RCC 7860 (cell line): Measurements from ENCODE around the gene APBB2.

Experiments
- DNase-seq: peaks from one replicate; pipeline ENCODE4 v3.0.0-alpha.2; 2015; ENCODE audit warnings: low spot score
- FAIRE-seq: peaks from 2 replicates; lab custom pipeline; 2012; peaks lifted over from hg19 to GRCh38; lab: Jason Lieb, UNC

The APBB2 gene

DNA sequence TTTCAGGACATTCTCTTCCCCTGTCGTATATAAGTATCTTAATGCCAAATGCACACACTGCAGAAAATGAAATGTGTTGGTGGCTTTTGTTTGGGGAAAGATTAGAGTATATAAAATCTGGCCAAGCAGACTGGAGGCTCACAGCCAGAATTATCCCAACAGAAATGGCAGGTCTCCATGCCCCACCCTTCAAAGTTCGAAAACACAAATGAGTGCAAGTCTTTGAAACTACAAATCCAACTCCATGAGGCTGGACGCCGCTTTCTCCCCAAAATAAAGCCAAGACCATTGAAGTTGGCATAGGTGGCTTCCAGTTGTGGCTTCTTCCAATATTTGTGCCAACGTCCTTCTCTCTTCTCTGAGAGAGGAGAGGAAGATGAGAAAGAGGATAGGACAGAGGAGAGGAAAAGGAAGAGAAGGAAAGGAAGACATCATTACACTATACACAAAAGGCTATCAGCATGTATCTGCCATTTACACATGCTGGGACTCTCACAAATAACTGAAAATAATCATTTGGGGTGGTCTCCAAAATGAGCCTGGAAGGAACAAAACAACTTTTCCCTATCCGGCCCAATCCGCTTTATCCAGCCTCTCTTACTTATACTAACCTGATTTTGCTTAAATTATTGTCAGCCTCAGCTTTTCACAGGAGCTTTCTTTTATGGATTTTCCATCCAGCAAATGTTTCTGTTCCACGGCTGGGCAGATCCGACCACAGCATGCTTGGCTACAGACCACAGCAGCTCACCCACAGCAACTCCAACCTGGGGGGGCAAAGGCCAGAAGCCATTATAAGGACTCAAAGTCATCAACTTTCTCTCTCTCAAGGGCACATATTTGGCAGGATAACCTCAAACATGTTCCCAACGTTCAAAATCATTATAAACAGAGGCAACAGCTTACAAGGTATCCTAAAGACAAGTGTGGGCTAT, 71.7 kb downstream of the APBB2 start:
- peak; percentile 93 for FAIRE-seq
- DNase-seq, result peak; percentile 84

DNA sequence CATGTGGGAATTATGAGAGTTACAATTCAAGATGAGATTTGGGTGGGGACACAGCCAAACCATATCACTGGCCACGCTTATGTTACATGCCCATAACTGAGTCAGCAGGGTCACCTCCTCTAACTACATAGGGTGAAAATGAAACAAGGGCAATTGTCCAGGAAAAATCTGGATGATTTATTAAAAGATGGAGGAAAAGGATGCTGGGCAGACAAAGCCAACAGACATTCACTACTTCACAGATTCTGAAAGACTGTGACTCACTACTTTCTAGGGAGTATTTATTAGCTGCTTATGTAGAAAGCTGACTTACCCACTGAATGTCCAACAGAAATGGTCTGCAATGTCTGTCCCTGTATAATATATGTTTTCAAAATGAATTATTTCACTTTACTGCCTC, 72.4 kb downstream of the APBB2 start:
- DNase-seq, result peak; percentile 89
- peak; percentile 93 for FAIRE-seq

DNA sequence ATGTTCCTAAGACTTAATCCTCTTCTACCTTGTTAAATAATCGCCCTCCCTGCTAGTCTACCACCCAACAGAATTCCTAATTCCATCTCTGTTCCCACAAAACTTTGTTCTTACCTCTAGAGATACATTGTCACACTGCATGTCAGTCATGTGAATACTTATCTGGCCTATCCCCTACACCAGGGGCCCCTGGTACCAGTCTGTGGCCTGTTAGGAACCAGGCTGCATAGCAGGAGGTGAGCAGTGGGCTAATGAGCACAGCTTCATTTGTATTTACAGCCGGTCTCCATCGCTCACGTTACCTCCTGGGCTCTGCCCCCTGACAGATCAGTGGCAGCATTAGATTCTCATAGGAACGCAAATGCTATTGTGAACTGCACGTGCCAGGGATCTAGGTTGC, 73.9 kb downstream of the APBB2 start:
- FAIRE-seq (no peak), DNase-seq (no peak)

DNA sequence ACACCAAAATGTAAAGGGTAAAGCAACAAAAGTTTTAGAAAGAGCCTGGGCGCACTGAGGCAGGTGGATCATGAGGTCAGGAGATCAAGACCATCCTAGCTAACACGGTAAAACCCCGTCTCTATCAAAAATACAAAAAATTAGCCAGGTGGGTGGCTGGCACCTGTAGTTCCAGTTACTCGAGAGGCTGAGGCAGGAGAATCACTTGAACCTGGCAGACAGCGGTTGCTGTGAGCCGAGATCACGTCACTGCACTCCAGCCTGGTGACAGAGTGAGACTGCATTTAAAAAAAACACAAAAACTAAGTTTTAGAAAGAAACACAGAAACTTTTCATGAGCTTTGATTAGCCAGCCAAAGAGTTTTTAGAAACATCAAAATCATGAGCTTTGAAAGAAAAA, 76.5 kb downstream of the APBB2 start:
- FAIRE-seq (no peak), DNase-seq (no peak)

DNA sequence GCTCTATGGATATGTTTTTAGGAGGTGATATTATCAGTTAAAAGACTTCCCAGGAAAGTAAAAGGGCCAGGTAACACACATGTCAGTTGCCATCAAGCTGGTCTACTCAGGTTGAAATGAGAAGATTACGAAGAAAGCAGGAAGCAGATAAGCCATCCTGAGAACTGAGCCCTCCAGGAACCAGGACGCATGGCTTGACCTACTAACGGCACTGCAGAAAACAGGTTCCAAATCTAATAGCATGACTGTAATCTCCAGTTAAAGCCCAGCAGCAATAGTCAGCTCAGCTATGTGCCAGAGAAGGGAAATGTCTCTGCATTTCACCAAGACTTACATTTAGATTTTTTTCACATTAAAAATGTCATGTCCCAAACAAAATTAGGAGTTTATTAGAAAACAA, 77.9 kb downstream of the APBB2 start:
- DNase-seq (no peak), FAIRE-seq (no peak)

DNA sequence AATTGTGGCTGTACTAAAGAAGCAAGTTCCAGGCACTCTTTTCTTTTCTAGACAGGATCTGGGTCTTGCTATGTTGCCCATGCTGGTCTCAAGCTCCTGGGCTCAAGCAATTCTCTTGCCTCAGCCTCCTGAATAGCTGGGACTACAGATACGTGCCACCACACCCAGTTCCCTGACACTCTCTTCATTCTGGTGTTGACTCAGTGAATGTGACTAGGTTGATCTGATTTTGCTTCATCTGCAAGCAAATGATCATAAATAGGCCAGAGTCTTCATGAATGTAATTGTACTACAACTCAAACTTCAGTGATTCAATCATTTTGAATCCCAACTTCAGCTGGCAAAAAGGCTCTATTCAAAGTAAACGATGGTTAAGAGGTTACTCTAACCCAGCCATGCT, 78.5 kb downstream of the APBB2 start:
- no peak for DNase-seq
- no peak for FAIRE-seq

DNA sequence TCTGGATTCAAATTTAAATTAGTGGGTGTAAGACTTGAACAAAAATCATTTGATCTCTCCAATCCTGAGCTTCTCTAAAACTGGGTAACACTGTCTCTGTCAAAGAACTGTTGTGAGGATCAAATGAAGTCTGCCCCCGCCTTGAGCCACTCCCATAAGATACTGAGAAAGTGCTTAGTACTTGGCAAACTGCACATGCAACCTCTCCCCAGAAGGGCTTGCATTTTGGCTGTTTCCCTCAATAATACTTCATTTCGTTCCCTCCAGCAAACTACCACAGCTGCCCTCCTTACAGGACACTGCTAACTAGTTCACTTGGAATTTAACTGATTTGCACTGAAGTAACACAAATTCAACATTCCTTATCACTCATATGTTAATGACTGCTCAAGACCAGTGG, 79.8 kb downstream of the APBB2 start:
- DNase-seq (no peak), FAIRE-seq (no peak)

DNA sequence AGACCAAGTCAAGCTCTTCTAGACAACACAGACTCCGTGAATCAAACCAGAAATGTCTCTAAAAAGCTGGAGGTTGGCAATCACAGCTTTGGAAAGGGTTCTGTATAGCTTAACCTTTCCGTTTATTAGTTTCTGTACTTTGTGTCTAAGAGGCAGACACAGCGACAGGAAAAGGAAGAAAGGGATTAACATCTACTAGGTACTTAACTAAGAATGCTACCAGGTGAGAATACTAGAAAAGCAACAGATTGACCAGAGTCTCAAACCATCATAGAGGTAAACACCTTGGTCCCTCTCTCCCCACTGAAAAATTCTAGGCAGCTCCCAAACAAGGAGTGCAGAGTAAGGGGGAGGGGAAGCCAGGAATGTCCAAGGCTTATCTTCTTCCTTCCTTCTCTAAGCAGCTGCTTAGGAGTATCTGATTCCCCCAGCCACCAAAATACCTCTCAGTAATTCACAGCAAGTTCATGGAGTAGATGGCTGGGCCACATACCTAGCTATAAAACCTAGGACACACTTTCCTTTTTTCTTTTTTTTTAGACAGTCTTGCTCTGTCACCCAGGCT, 80.8 kb downstream of the APBB2 start:
- FAIRE-seq (no peak), DNase-seq (no peak)

DNA sequence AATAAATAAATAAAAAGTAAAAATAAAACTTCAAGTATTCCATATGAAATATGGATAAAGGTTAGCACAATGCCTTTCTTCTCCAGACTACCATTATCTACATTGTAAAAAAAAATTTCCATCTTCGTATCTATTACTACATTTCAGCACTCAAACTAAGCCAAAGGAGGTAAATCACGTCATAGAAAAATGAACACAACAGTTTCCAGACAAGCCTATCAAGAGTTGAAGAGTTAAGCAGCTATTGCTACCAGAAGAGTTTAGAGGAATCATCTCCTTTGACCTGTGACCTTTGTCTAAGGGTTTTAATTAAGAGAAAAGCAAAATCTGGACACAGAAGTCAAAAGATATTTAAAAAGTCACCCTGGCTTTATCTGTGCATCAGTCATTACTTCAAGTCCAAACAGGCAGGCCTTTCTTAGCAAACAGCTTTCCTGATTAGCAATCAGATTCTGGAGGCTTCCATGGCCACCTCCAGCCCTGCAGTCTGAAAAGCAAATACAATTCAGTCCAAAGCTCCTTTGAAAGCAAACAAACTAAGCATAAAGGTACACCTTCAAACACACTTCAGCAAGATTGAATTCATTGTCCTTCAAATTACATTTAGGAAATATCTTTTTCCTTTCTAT, 82.2 kb downstream of the APBB2 start:
- no peak for DNase-seq
- FAIRE-seq, result no peak

DNA sequence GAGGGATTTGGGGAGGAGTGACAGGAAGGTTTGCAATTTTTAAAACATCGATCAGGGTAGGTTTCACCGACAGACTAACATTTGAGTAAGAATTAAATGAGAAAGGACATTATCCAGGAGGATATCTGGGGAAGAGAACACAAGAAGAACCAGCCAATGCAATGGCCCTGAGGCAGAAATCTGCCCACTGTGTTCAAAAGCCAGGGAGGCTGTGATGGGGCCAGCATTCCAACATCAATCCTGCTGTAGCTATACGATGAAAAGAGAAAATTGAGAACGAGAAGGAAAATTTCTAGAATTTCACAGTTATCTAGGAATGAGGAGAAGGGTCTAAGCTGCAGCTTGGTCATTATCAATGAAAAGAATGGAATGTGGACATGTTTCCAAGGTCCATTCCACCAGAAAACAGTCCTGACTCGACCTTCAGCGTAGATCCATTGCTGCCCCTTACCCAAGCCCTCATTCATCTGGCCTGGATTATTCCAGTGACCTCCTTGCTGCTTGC, 84.4 kb downstream of the APBB2 start:
- DNase-seq (no peak), FAIRE-seq (no peak)

DNA sequence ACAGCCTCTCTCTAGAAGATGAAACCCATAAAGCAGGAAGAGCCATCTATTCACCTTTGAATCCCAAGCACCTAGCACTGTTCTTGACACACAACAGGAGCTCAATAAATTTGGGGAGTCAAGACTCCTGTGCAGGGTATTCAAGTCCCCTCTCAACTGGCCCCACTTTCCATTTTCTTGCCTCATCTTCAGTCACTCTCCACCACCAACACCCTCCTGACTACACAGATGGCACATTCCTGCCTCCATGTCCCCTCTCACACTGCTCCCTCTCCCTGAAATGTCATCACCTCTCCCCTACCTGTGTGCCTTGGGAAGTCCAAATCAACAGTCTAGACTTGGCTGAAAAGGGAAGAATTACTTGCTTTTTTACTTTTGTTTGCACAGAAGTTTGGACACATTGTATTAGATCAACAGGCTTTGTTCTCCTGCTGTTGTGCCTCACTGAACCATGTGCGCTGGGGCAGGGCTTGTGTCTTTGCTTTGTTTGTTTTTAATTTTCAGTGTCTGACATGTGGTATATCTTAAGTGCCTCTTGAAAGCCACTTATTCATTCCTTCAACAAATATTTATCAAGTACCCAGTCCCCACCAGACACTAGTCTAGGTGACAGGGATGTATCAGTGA, 85.1 kb downstream of the APBB2 start:
- FAIRE-seq (no peak), DNase-seq (no peak)

DNA sequence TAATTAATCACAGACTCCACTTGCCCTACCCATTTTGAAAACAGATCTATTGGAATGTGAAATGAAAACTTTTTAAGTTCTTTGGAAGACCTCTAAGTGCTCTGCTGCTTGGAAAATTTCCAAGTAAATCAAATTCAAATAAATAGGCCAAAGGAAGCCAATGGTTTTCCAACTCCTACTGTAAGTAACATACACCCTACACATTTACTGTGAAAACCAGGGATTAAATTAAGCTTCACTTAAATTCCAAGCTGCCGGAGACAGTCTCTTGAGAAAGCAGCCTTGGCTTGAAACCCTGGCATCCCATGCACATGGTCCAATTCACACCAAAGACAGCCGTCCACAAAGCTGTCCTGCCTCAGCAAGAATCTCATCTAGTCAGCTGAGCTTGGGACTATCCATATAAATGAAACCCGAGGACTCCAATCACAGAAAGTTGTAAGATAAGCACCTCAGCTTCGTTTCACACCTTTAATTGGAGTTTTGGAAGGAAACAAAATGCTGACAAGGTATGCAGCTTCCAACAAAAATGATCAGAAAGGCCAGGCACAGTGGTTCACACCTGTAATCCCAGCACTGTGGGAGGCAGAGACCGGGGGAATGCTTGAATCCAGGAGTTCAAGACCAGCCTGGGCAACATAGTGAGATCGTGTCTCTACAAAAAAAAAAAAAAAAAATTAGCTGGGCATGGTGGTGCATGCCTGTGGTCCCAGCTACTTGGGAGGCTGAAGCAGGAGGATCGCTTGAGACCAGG, 88.6 kb downstream of the APBB2 start:
- no peak for DNase-seq
- FAIRE-seq, result no peak

DNA sequence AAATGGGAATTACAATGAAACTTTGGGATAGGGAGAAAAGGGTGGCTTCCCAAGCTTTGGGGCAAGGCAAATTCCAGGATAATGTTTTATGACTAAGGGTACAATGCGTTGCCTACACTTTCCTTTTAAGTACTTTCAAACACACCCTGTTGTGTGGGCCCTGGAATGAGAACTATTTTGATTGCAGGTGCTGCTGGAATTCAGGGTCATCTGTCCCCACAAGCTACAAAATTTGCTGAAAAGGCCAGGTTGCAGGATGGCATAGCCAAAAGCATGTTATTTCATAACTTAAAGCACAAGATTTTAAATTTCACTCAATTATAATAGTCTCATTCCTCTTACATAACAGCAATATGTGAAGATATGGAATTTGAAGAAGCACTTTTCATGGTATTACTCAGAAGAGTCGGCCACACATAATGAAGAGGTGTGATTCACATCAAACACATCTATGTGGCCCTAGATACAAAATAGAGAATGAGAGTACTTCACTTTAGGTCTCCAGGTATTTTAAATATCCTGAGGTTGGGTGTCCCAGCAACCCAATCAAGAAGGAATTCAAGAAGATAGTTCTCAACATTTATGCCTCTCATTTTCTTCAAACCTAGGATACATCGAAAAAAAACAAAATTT, 89.3 kb downstream of the APBB2 start:
- DNase-seq, result no peak
- no peak for FAIRE-seq

DNA sequence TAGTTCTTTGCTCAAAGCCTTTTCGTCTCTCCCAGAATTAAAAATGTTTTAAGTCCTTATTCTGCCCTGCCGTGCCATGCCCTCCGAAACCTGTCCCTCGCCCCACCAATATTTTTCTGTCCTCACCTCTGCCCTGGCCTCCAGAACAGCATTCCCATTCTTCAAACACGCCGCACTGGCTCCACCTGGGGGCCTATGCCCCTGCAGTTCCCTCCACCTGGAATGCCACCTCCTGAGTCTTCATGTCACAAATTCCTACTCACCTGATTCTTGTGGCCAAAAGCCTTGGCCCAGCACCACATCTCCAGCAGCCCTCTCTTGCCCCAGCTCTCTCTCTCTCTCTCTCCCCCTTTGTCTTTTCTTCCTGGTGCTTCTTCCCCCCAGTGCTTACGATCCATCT, 91.6 kb downstream of the APBB2 start:
- no peak for FAIRE-seq
- DNase-seq, result no peak

DNA sequence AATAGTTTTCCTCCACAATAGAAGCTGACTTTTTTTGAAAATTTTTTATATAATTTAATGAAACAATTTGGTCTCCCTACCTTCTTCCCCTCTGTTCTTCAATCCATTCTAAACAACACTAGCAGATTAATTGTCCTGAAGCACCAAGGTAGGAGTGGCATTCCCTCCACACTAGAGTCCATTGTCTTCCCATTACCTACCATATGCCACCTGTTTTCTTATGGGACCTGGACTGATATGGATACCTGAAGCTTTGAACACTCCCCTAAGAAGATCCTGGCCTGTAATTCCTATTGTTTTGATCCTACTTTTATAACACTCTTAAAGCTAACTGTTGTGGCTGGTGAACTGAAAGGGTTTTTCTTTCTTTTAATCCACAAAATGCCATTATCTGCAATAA, 92.0 kb downstream of the APBB2 start:
- FAIRE-seq, result no peak
- no peak for DNase-seq

DNA sequence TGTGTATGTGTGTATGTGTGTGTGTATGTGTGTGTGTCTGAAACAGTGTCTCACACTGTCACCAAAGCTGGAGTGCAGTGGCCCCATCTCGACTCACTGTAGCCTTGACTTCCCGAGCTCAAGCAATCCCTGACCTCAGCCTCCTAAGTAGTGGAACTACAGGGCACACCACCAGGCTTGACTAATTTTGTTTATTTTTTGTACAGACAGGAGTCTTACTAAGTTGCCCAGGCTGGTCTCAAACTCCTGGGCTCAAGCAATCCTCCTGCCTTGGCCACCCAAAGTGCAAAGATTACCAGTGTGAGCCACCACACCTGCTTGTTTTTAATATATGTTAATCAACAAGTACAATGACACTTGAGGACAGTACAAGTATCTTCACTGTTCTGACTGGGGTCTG, 92.4 kb downstream of the APBB2 start:
- DNase-seq, result no peak
- FAIRE-seq, result no peak

DNA sequence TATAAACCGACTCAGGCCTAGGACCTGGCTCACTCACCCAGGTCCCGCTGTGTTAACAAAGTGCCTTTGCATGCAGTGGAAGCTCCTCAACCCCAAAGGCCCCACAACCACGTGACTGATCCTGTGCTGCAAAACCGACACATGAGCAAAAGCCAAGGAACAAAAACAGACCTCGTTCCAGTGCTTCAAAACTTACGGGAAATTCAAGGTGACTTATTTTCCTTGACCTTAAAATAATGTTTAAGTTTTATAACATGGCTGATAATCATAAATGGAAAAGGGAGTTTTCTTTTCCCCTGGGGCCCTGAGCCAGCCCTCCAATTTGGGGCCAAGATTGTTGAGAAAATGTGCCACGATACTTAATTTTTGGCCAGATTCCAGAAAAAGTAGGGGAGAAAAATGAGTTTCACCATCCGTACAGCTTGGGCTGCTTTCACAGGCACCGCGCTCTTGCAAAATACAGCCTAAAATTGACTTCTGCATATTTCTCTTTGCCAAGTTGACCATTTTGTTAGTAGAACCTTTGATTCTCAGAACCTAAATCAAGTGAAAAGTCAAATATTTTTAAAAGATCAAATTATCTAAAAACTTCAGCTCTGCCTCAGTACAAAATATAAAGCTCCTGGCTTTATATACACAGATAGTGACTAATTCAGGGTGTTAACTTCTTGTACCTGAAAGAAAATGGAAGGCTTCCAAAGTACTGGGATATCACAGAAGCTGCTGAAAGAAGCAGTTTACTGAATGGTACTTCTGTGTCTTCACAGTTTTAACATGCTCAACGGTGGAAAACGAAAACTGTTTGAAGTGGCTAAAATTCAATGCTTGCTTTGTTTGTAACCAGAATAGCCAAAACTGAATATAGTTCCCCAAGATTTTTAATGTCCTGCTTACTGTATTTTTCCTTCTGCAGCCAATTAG, 93.8 kb downstream of the APBB2 start:
- FAIRE-seq (no peak), DNase-seq (no peak)

DNA sequence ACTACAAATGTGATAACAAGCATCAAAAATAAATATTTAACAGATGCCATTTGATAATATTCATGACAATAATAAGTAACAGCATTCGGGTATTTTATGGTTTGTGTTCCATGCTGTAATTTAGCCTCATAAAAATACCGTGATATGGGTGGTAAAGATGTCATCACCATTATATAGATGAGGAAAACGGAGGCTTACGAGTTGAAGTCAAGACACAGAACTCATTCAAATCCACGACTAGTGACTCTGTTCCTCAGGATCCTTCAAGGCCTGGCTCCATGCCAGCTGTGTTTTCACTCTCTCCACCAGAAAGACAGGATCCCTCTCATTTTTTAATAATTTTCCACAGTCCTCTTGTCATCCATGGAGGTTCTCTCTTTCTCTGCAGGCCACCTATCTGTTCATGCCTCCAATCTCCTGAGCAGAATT, 94.5 kb downstream of the APBB2 start:
- no peak for FAIRE-seq
- DNase-seq, result no peak

DNA sequence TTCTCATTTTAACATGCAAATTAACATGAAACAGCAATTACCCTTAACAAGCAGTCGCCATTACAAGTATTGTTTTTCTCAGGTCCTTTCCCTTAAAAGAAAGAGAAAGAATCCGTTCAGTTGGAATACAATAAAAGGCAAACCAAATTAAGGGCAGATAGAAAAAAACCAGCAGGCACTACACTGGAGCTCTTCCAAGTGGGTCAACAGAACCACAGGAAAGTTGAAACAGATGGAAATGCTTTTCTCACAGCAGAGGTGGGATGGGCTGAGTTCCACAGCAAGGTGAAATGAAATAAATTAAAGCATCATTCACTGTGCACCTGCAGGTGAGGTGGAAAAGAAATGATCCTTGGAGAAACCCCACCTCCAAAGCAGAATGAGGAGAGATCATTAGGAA, 102.6 kb downstream of the APBB2 start:
- no peak for FAIRE-seq
- no peak for DNase-seq
